HG03103 (cell line): ENCODE results near the gene CACNA2D2.
"Not testable (repeated sequence)": the region's sequence is repeated elsewhere in the genome, so short reads cannot be mapped to it uniquely, and the experiment has no call there.

Source experiments
- ATAC-seq: cut with Tn5 transposase; IDR thresholded peaks from one replicate; pipeline ENCODE4 v1.9.1; 2021; ENCODE audit warnings: low read depth; ENCODE audit not compliant: unreplicated experiment

CACNA2D2 gene

GRCh38 chr3:50530001-50530970 is 26.9 kb upstream of the CACNA2D2 start:
- no peak for ATAC-seq

- ATAC-seq, result no peak
Observed at GRCh38 chr3:50525987-50526386, 22.6 kb upstream of the CACNA2D2 start.

GRCh38 chr3:50525191-50525910 is 21.9 kb upstream of the CACNA2D2 start:
- ATAC-seq, result no peak

- no peak for ATAC-seq
Observed at GRCh38 chr3:50524746-50525145, 21.3 kb upstream of the CACNA2D2 start.

GRCh38 chr3:50523279-50523811 is 19.9 kb upstream of the CACNA2D2 start:
- ATAC-seq, result no peak

GRCh38 chr3:50521572-50521971 is 18.1 kb upstream of the CACNA2D2 start:
- ATAC-seq, result no peak

- no peak for ATAC-seq
Observed at GRCh38 chr3:50520849-50521248, 17.4 kb upstream of the CACNA2D2 start.

GRCh38 chr3:50519471-50520089 is 16.1 kb upstream of the CACNA2D2 start:
- ATAC-seq, result no peak

GRCh38 chr3:50518436-50518835 is 15.0 kb upstream of the CACNA2D2 start:
- ATAC-seq, result no peak

GRCh38 chr3:50517721-50518206 is 14.3 kb upstream of the CACNA2D2 start:
- ATAC-seq, result no peak

- ATAC-seq, result no peak
Observed at GRCh38 chr3:50516440-50516871, 13.0 kb upstream of the CACNA2D2 start.

GRCh38 chr3:50515565-50516439 is 12.4 kb upstream of the CACNA2D2 start:
- ATAC-seq, result no peak

GRCh38 chr3:50512908-50513307 is 9.5 kb upstream of the CACNA2D2 start:
- not testable (repeated sequence) for ATAC-seq

- no peak for ATAC-seq
Observed at GRCh38 chr3:50512131-50512530, 8.7 kb upstream of the CACNA2D2 start.

GRCh38 chr3:50510325-50510724 is 6.9 kb upstream of the CACNA2D2 start:
- ATAC-seq, result no peak

GRCh38 chr3:50509715-50510114 is 6.3 kb upstream of the CACNA2D2 start:
- ATAC-seq, result no peak

- no peak for ATAC-seq
Observed at GRCh38 chr3:50508821-50509220, 5.4 kb upstream of the CACNA2D2 start.

GRCh38 chr3:50506169-50506568 is 2.7 kb upstream of the CACNA2D2 start:
- no peak for ATAC-seq

GRCh38 chr3:50504681-50505080 is 1.2 kb upstream of the CACNA2D2 start:
- ATAC-seq, result no peak
